Endometrial microvascular endothelial cells (primary cell): ENCODE measurements around the gene DNAJC1. TPM values are rescaled to one million over a fixed set of nuclear protein-coding genes. Genes with fewer than 3 reads are reported as not detected.

Source experiments
- in situ Hi-C: cut with HindIII; loops from 2 replicates; pipeline ENCODE4 v1.10.0; 2017; ENCODE audit warnings: low sequenced_read_pairs, low pct_unique_long_range_greater_than_20kb; ENCODE audit errors: inconsistent ontology term
- total RNA-seq: library from RNA; depleted of rRNA; stranded (reverse); fragments of >200 nt; gene quantifications from one replicate; pipeline ENCODE4 v1.2.3, GENCODE V29; 2015; ENCODE audit errors: inconsistent ontology term

The DNAJC1 gene
- total RNA-seq, 1 donor from 2014 or later = 15.0 TPM

DNA sequence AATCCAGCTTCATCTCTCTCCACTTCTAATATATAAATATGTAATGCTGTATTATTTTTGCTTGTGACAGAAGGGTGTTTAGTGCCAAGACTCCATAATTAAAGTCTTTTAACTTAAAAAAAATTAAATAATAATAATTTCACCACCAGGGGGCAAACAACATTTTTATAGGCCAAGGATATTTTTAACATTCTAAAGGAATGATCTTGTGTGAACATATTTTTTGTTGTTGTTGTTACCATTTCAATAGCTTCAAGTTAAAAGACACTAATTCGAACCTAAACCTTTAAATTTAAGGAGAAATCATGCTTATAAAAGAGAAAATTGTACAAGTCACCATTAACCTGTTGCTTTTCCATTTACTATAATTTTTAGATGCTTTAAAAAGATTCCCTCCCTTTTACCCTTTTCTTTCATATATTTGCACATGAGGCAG is 7.5 kb upstream of the DNAJC1 start:
- in situ Hi-C loops = no loop called here

DNA sequence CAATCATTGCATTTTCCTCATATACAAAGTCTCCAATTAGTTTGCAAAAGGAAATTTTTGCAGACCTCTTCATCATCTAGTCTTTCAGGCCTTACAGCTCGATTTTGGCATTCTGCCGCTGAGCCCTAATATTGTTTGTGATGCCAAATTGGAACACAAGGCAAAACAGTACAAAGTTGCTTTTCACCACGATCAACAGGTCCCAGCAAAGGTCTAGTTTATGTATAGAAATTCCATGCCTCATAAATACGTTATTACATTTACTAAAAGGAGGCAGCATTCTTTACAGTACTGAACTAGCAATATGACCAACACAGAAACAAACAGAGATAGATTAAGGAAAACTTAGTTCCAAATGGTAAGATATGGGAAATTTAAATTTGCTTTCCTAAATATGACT is 7.0 kb upstream of the DNAJC1 start:
- in situ Hi-C loops = no loop called here

DNA sequence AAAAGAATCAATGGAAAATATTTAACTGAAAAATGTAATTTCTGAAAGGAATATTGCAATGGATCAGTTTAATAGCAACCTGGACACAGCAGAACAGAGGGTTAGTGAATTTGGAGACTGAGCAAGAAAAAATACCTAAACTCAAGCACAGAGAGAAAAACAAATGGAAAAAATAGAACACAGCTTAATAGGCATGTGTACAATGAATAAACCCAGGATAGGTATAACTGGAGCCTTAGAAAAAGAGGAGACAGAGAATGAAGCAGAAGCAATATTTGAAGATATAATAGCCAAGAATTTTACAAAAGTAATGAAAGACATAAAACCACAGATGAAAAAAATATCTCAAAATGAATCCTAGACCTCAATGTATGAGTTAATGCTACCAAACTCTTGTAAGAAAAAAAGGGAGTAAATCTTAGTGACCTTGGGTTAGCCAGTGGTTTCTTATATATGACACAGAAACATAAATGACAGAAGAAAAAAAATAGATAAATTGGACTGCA is 2.9 kb upstream of the DNAJC1 start:
- in situ Hi-C loops = no loop called here

DNA sequence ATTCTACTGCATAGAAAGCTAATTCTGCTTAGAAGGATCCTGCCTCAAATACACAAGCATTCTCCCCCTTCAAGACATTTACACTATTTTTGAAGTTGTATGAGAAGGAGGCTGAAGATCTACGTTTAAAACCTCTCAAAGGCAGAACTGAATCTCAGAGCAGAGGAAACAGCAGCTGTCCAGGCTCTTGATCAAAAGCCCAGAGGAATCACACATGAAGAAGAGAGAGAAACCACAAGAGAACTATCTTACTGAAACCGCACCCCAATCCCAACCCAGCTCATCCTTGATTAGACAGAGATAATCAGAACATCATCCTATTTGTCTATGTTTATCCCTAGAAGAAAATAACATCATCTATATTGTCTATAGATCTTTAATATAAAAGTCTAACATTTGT is 2.2 kb upstream of the DNAJC1 start:
- in situ Hi-C loops = no loop called here

DNA sequence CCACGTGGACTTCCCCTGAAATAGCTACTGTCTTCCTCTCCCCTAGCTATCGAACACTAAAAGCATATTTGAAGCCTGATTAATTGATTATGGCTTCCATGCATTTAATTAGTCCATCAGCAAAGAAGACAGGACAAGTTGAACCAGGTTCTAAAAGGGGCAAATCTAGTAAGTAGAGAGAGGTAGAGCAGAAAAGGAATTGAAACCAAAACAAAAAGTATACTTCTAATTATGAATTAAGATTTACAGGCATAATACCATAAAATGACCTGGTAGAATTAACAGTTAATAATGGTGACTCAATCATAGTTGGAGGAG is 393 bp upstream of the DNAJC1 start:
- in situ Hi-C loops = no loop called here

DNA sequence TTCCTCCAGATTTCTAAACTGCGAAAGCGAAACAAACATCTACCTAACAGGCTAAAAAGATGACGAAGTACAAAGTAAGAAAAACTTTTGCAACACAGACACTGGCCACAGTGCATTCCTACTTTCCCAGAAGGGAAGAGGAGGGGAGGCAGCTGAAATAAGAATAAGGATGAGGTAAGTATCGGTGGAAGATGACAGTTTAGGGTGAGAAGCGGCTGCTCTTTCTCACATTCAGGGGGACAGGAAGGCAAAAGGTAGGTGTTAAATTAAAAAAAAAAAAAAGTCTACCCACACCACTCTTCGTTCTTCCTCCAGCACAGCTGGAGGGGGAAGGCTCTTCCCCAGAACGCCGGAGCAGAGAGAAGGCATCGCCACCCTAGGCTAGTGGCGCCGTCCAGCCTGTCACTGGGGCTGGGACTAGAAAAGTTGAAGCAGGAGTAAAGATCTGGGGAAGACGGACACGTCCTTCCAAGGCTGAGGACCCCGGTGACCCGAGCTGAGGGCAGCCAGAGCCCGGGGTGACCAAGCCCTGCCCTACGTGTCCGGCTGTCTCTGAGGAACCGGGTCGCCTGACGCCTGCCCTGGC is 846 bp downstream of the DNAJC1 start:
- in situ Hi-C loops = no loop called here

DNA sequence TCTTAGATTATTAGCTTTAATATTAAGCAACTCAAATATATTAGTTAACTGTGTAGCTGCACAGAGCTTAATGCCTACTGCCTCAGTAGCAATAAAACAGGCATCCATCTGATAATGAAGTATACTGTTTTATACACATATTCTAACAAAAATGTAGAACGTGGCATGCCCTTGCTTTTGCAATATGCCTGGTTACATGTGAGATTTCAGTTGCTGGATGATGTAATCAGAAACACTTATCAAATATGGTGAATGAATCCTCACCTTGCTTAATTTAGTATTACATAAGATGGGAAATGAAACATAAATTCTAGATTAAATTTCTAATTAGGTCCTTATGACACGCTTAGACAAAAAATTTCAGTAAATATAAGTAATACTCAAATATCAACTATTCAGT is 8.0 kb downstream of the DNAJC1 start:
- in situ Hi-C loops = loop anchor here (25.0 kb wide), 1 partner anchor 992 kb away; no protein-coding TSS in a partner anchor

DNA sequence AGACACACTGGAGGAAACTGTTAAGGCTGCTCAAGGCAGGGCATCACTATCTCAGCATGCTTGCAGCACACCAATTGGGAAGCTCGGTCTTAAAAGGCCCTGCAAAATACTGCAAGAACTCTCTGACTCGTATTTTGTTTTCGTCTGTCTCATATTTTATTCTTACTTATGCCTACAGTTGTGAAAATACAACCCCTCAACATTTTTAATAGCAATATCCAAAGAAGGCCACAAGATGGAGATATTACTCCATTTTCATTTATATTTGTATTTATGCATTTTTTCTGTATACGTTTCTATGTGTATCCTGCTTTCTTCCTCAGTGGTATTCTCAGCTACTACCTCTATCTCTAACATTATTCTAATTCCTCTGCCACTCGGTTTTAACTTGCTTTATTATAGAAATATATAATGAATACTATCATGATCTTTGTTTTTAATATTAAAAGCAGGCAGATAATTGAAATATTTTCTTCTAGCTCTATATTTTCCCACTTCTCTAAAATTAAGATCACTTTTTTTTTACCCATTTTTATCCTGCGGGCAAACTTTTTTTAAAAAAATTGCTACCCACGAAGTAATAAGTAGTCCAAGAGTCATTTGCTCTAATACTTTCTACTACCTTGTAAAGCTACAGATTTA is 10.0 kb downstream of the DNAJC1 start:
- in situ Hi-C loops = loop anchor here (25.0 kb wide), 1 partner anchor 994 kb away; no protein-coding TSS in a partner anchor

DNA sequence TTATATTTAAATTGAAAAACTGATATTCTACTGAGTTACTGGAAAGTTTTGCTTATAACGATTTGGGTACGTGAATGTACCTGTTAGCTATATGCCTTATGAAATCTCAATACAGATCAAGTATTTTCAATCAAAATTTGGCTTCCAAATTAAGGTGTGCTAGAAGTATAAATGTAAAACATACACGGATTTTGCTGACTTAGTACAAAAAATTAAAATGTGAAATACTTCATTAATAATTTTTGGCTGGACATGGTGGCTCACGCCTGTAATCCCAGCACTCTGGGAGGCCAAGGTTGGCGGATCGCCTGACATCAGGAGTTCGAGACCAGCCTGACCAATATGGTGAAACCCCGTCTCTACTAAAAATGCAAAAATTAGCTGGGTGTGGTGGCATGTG is 11.7 kb downstream of the DNAJC1 start:
- in situ Hi-C loops = loop anchor here (25.0 kb wide), 1 partner anchor 996 kb away; no protein-coding TSS in a partner anchor

DNA sequence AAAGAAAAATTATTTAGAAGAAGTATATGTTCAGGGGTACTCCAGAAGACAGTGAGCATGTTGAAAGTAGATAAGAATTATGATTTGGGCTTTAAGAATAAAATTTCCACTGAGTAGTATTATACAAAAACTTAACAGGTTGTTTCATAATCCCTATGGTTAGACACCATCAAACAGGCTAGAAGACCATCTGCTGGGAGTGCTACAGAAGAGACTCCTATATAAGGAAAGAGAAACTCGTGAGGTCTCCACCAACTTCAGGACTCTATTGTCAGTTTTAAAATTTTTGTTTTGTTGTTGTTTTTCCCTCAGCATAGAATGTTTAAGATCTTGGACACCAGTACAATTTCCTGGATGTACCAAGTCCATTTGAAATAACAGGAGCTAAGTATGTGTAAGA is 13.1 kb downstream of the DNAJC1 start:
- in situ Hi-C loops = loop anchor here (25.0 kb wide), 1 partner anchor 997 kb away; no protein-coding TSS in a partner anchor

DNA sequence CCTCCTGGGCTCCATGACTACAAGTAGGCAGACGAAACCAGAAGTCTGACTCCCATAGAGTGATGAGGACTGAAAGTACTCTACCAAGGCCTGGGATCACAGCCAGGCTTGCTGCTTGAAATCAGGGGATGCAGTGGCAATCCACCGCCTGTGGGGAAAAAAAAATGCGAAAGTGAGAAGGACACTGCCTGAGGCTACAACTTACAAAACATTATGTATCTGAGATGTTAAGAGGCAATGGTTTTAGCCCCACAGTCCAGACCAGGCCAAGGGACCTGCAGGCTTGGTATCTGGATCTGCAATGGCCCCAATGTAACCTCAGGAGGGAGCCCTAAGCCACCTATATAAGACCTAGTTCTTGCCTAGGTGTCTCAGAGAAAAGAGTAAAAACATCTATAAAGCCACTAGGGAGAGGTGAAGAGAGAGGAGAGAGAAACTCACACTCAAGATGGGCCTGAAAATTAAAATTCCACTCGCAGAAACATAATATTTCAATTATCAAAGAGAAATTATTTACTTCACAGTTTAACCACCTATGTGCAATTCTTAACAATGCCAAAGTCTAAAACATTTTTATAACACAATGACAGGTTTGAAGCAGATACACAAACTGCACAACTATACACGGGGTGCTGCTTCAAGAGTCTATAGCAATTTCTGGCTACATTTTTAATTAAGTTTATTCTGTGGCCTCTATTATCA is 13.9 kb downstream of the DNAJC1 start:
- in situ Hi-C loops = loop anchor here (25.0 kb wide), 1 partner anchor 998 kb away; no protein-coding TSS in a partner anchor

DNA sequence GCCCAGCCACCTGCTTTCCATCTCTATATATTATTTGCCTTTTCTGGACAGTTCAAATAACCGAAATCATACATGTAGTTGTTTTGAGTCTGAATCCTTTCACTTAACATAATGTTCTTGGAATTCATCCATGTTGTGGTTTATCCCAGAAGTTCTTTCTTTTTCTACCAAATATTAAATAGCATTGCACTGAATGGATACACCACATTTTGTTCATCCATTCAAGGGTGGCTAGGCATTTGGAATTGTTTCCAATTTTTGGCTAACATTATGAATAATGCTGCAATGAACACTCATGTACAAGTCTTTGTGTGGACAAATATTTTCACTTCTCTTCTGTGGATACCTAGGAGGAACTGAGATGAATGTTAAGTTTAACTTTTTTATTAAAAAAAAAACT is 18.0 kb downstream of the DNAJC1 start:
- in situ Hi-C loops = loop anchor here (25.0 kb wide), 1 partner anchor 1002 kb away; no protein-coding TSS in a partner anchor

DNA sequence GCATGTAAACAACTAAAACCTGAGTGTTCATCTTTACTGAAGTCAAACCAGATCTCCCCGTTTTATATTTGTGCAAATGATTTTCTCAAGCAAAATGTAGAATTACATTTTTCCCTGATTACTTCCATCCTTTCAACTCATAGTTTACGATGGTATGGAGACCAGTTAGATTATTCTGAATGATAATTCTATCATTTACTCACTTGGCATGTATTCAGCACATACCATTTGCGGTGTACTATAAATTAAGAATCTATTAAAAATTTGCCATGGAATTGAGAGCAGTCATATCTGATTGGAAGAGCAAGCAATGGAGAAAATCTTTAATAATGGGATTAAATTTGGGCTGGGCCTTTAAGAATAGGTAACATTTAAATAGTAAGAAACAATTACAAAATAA is 22.4 kb downstream of the DNAJC1 start:
- in situ Hi-C loops = loop anchor here (25.0 kb wide), 1 partner anchor 1006 kb away; no protein-coding TSS in a partner anchor

DNA sequence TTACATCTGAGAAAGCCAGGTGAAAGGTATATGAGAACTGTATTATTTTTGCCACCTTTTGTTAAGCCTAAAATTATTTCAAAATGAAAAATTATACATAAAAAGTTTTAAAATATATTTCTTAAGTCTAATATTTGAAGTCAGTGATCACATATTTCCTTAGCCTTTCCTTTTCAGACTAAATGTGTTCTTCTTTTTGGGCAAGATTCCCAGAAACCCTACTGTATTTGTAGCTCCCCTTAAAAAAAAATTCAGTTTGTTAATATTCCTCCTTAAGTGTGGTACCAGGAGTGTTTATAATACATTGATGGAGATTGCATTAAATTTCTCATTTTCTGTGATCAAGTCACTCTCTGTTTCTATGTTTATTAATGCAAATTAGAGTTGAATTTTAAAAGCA is 22.8 kb downstream of the DNAJC1 start:
- in situ Hi-C loops = loop anchor here (25.0 kb wide), 1 partner anchor 1007 kb away; no protein-coding TSS in a partner anchor

DNA sequence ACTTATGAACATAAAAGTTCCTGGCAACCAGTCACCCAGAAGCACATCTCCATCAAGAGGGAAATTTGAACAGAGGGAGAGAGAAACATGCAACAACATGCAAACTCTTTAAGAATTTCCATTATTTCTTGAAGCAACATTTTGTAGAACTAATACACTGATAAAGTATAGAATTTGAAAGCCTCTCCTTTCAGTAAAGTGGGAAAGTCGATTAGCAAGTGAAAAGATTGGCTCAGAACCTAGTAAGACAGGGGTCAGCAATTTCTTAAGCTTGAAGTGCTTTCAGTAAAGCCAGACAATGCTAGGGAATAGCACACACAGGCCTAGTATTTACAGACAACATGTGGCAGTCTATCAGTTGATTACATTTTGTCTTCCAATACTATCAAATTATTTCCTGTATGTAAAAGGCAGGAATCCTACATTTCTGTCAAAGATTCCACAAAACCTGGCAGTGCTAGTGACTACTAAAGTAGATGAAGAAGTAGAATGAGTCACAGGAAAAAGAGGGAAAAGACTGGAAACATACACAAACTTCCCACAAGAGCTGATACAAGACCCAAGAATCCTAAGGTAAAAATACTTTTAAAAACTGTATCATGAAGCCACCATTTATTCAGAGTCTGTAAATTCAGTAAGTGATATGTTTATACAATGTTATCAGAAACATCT is 25.2 kb downstream of the DNAJC1 start:
- in situ Hi-C loops = loop anchor here (25.0 kb wide), 1 partner anchor 1009 kb away; no protein-coding TSS in a partner anchor

DNA sequence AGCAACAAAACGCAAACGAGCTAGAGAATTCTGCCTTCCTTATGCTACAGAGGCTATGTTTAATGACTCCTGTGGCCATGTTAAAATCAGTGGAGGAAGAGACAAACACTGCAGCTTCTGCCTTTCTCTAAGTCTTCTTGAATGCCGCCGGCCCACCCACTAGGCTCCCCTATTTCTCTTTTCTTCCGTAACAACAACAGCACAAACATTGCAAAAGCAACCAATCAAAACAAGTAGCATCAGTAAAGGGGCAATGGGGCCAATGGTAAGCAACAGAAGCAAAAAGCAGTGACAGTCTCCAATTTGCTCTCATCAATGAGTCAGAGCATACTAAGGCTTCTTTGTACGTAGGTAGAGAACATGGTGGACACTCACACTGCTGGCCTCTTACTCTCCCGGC is 26.8 kb downstream of the DNAJC1 start:
- in situ Hi-C loops = loop anchor here (25.0 kb wide), 1 partner anchor 1011 kb away; no protein-coding TSS in a partner anchor

DNA sequence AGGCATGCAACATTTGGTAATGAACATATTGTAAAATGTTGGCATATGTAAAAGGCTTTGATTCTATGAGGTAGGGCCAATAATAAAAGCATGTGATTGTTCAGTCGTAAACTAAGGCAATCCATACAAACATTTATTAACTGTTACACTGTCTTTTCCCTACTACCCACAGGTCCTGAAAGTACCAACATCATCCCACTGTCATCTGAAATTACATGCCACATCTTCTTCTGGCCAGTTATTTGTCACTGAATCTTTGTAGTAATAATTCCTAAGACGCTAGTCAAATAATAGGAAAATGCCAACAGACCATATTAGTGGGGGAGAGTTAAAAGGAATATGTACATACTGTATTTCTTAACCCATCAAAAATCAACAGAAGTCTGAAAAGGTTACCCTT is 27.2 kb downstream of the DNAJC1 start:
- in situ Hi-C loops = loop anchor here (25.0 kb wide), 1 partner anchor 1011 kb away; no protein-coding TSS in a partner anchor

DNA sequence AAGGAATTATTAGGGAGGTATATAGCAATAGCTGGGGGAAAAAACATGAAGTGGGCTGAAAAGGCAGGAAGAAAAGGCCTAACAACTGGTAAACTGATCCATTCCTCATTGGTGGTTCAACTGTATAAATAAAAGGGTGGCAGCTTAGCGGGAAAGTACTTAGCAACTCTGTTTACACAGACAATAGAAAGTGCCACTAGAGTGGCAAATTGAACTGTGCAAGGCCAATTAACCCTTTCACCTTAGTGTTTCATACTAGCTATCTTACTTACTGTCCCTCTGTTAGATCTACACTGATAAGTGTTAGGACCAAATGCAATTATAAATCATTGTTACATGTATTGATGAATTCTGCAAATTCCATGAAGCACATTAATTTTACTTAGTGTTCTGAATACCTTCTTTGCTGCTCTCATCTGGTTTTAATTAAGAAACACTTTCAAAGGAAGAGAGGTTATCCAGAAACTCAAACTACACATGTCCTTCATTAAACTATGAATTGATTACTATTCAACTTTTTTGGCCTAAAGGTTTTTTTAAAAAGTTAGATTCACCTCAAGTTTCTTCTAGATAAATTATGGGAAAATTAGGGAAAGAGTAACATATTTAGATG is 28.0 kb downstream of the DNAJC1 start:
- in situ Hi-C loops = loop anchor here (25.0 kb wide), 1 partner anchor 1012 kb away; no protein-coding TSS in a partner anchor

DNA sequence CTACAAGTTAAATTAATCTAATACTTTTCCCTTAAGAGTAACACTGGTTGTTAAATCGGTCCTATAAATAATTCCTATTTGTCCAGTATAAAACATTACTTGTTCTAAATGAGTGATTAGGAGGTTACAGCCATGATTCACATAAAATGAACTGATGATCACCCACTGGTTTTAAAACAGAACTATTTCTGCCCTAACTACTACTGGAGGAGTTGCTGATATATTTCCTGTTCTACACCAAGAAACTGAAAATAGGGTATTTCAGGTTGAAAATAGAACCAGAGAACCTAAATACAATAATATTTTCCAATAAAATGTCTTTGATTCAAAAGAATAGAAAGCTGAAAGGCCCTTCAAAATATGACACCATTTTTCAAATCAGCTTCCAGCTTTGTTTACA is 30.9 kb downstream of the DNAJC1 start:
- in situ Hi-C loops = no loop called here
